Measurements from ENCODE around the gene SGPP2. TPM values are rescaled to one million over a fixed set of nuclear protein-coding genes. Genes with fewer than 3 reads are reported as not detected.

The SGPP2 gene, protein sequence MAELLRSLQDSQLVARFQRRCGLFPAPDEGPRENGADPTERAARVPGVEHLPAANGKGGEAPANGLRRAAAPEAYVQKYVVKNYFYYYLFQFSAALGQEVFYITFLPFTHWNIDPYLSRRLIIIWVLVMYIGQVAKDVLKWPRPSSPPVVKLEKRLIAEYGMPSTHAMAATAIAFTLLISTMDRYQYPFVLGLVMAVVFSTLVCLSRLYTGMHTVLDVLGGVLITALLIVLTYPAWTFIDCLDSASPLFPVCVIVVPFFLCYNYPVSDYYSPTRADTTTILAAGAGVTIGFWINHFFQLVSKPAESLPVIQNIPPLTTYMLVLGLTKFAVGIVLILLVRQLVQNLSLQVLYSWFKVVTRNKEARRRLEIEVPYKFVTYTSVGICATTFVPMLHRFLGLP
- total RNA-seq (2021): not detected in 2 replicates
- long read RNA-seq: 0 reads

GRCh38 chr2:222424276-222424728 is at the start of gene SGPP2:
Gene SGPP2, plus strand, starts transcription at chr2:222424543. Its CDS starts 60 bp downstream, at chr2:222424603.
- H3K4me1 Mint-ChIP-seq: peaks cover 17% of the 10 kb centered on the region in 2 experiments
- H3K18ac ChIP-seq (ENCODE audit: insufficient read length, low read depth, low read length): no peak within 1 kb of the TSS
- H3K27ac ChIP-seq (ENCODE audit: insufficient read length, low read depth, low read length): no peak within 1 kb of the TSS
- no peaks in the 10 kb centered on the region for H3K36me3 Mint-ChIP-seq (ENCODE audit: insufficient read depth in 1 of 3, low read depth in 3 of 3)
- H3K4me2 ChIP-seq (ENCODE audit: insufficient read depth, insufficient read length, low read length): peak within 1 kb of the TSS; percentile 70
- peak; percentile 45 for DNase-seq
- H3K27me3 Mint-ChIP-seq (ENCODE audit: low read depth): peaks cover 94% of the 10 kb centered on the region
- WGBS (ENCODE audit: extremely low coverage, insufficient read length, low lambda C conversion rate): no CpG with 5 or more reads among the region's 61 CpGs
- peaks cover 2% of the 10 kb centered on the region for H4K20me1 ChIP-seq (ENCODE audit: control insufficient read depth, insufficient read depth, insufficient read length)
- H3K9me3 ChIP-seq (ENCODE audit: control insufficient read depth, low read depth, low read length): no peaks in the 10 kb centered on the region
- no peak within 1 kb of the TSS for H4K5ac ChIP-seq (ENCODE audit: insufficient read length, low read depth, low read length)
- no peak within 1 kb of the TSS for H4K91ac ChIP-seq (ENCODE audit: insufficient read length, low read depth, low read length)
- H3K56ac ChIP-seq (ENCODE audit: insufficient read length, low read depth, low read length): no peak within 1 kb of the TSS
- H3K9me3 Mint-ChIP-seq: no peaks in the 10 kb centered on the region; a peak in 1 of 5 replicates
- no peak within 1 kb of the TSS for H3K9ac ChIP-seq (ENCODE audit: extremely low read depth, insufficient read length, low read length)
- H3K79me1 ChIP-seq (ENCODE audit: insufficient read depth, low read depth, low read length, poor library complexity, severe bottlenecking): no peaks in the 10 kb centered on the region
- no peak within 1 kb of the TSS for H2BK12ac ChIP-seq (ENCODE audit: insufficient read length, low read depth, low read length)
- no peaks in the 10 kb centered on the region for H3K79me2 ChIP-seq (ENCODE audit: insufficient read depth, low read length)
- H3K23ac ChIP-seq (ENCODE audit: insufficient read length, low read depth, low read length): no peak within 1 kb of the TSS
- peak within 1 kb of the TSS; percentile 67 to 88 for H3K4me3 Mint-ChIP-seq
- no peak within 1 kb of the TSS for H3K27ac Mint-ChIP-seq
- no peak within 1 kb of the TSS for H2AFZ ChIP-seq (ENCODE audit: low read length)
- no peak within 1 kb of the TSS for H3K4ac ChIP-seq (ENCODE audit: low read depth, low read length)
- H3K14ac ChIP-seq (ENCODE audit: insufficient read depth, low read length): no peak within 1 kb of the TSS; the same call in 1 of the 2 replicates
- H3K4me1 ChIP-seq (ENCODE audit: insufficient read depth, low read length): no peaks in the 10 kb centered on the region
- no peak within 1 kb of the TSS for H2BK20ac ChIP-seq (ENCODE audit: low read depth, low read length, poor library complexity, severe bottlenecking)
- H2AK5ac ChIP-seq (ENCODE audit: insufficient read length, low read length): no peak within 1 kb of the TSS
- no peak within 1 kb of the TSS for H2BK120ac ChIP-seq (ENCODE audit: low read depth, low read length, poor library complexity, severe bottlenecking)
- H3K27me3 ChIP-seq (ENCODE audit: insufficient read depth, low read length): peaks cover 58% of the 10 kb centered on the region
- H4K8ac ChIP-seq (replicated peaks; ENCODE audit: insufficient read length, low read depth, low read length): no peak within 1 kb of the TSS
- H2BK15ac ChIP-seq (ENCODE audit: low read depth, low read length): no peak within 1 kb of the TSS
- TF ChIP-seq CTCF (conservative IDR thresholded peaks at IDR 0.05): no peak
- no peak within 1 kb of the TSS for H2BK5ac ChIP-seq (ENCODE audit: insufficient read length, low read length)
- no peak within 1 kb of the TSS for H3T11ph ChIP-seq (ENCODE audit: low read length)
- peaks cover 8% of the 10 kb centered on the region for H3K23me2 ChIP-seq (ENCODE audit: insufficient read length, low read depth, low read length, poor library complexity, severe bottlenecking)

All from H9 (cell line).